H1 (cell line): Measurements from ENCODE around the gene TRHDE. TPM values are rescaled to one million over a fixed set of nuclear protein-coding genes. Genes with fewer than 3 reads are reported as not detected.

Source experiments
- CTCF ChIA-PET: fragments of 300-600 bp; sonication (Branson Sonifier 250); formaldehyde crosslinking; loops from one replicate; lab custom pipeline; 2021; ENCODE audit not compliant: partially characterized antibody; lab: Charles Lee
- POLR2A ChIA-PET: fragments of 300-600 bp; sonication (Branson Sonifier 250); formaldehyde crosslinking; loops from one replicate; lab custom pipeline; 2021; ENCODE audit warnings: inconsistent platforms; ENCODE audit not compliant: partially characterized antibody; lab: Charles Lee
- DNase-seq, 2 experiments: peaks; one replicate each; pipeline versions ENCODE4 v3.0.0 to v3.0.0-alpha.2; 2010 to 2022; ENCODE audit warnings: low spot score in 2 of 2, low read depth in 1 of 2, mixed read lengths in 1 of 2
- FAIRE-seq: peaks from 2 replicates; lab custom pipeline; 2011; peaks lifted over from hg19 to GRCh38; lab: Jason Lieb, UNC
- H2AFZ ChIP-seq: 2 replicates; pipeline ENCODE4 v1.8.1; 2012; ENCODE audit warnings: low read length, inconsistent platforms
- H2AK5ac ChIP-seq: 2 replicates; pipeline ENCODE4 v1.6.1; 2013; ENCODE audit warnings: low read depth, low read length
- H2BK120ac ChIP-seq: replicated peaks from 2 replicates; pipeline ENCODE3; 2013; ENCODE audit warnings: low read depth, low read length, inconsistent platforms
- H2BK12ac ChIP-seq: 2 replicates; pipeline ENCODE4 v1.6.1; 2013; ENCODE audit warnings: low read depth, low read length
- H2BK15ac ChIP-seq: 2 replicates; pipeline ENCODE4 v1.6.1; 2013; ENCODE audit warnings: low read length
- H2BK20ac ChIP-seq: 2 replicates; pipeline ENCODE4 v1.6.1; 2013; ENCODE audit warnings: low read length
- H2BK5ac ChIP-seq: 2 replicates; pipeline ENCODE4 v1.6.1; 2013; ENCODE audit warnings: low read depth, low read length
- H3K14ac ChIP-seq: 2 replicates; pipeline ENCODE4 v1.6.1; 2013; ENCODE audit warnings: inconsistent platforms; ENCODE audit not compliant: insufficient read length
- H3K18ac ChIP-seq: 2 replicates; pipeline ENCODE4 v1.6.1; 2013; ENCODE audit warnings: low read length; ENCODE audit errors: extremely low read depth
- H3K23ac ChIP-seq: 2 replicates; pipeline ENCODE4 v1.6.1; 2013; ENCODE audit warnings: inconsistent platforms; ENCODE audit not compliant: insufficient read length
- H3K23me2 ChIP-seq: 2 replicates; pipeline ENCODE4 v1.6.1; 2013; ENCODE audit warnings: low read depth, low read length
- H3K27ac ChIP-seq: 2 replicates; pipeline ENCODE4 v1.6.1; 2011; ENCODE audit warnings: low read depth, low read length, inconsistent platforms
- H3K27me3 ChIP-seq, 4 experiments: replicated peaks in 1 of 4; 1 replicate in 1 of 4; 2 replicates in 3 of 4; pipeline versions ENCODE4 v1.6.1 to v1.8.1; 2011 to 2013; ENCODE audit warnings: low read length in 3 of 4, mild to moderate bottlenecking in 3 of 4, inconsistent platforms in 2 of 4, mixed read lengths in 2 of 4, moderate library complexity in 1 of 4; ENCODE audit not compliant: control insufficient read depth in 3 of 4, insufficient read depth in 3 of 4; ENCODE audit errors: extremely low read depth in 1 of 4
- H3K36me3 ChIP-seq, 4 experiments: 2 replicates each; pipeline versions ENCODE4 v1.6.1 to v1.8.1; 2011 to 2013; ENCODE audit warnings: mild to moderate bottlenecking in 4 of 4, low read length in 3 of 4, moderate library complexity in 2 of 4, control low read depth in 1 of 4, inconsistent platforms in 1 of 4; ENCODE audit not compliant: insufficient read depth in 4 of 4, control insufficient read depth in 2 of 4
- H3K4ac ChIP-seq: replicated peaks from 2 replicates; pipeline ENCODE3; 2013; ENCODE audit warnings: low read length, low read depth, mixed read lengths, inconsistent platforms; ENCODE audit not compliant: insufficient read length
- H3K4me1 ChIP-seq, 4 experiments: replicated peaks in 1 of 4; 1 replicate in 1 of 4; 2 replicates in 3 of 4; pipeline versions ENCODE4 v1.6.1 to v1.8.1; 2011 to 2013; ENCODE audit warnings: low read length in 3 of 4, inconsistent platforms in 2 of 4, mixed read lengths in 1 of 4; ENCODE audit not compliant: insufficient read depth in 4 of 4, control insufficient read depth in 3 of 4
- H3K4me2 ChIP-seq, 2 experiments: 2 replicates each; pipeline versions ENCODE4 v1.6.1 to v1.8.1; 2011 to 2013; ENCODE audit warnings: low read depth in 2 of 2, low read length in 2 of 2, control low read depth in 1 of 2, inconsistent platforms in 1 of 2, mild to moderate bottlenecking in 1 of 2; ENCODE audit not compliant: insufficient read depth in 1 of 2
- H3K4me3 ChIP-seq, 4 experiments: fragments of 200-600, 300-600 bp in 1 of 4; sonication (generic), shearing (Covaris generic), sonication (Bioruptor Twin) in 1 of 4; 2 replicates each; pipeline versions ENCODE4 v1.5.1 to v1.8.1; 2011 to 2016; ENCODE audit warnings: low read length in 4 of 4, low read depth in 3 of 4, control low read depth in 2 of 4, inconsistent platforms in 2 of 4, mild to moderate bottlenecking in 2 of 4, mixed read lengths in 1 of 4, moderate library complexity in 1 of 4; ENCODE audit not compliant: insufficient read depth in 2 of 4; ENCODE audit errors: extremely low read depth in 1 of 4
- H3K56ac ChIP-seq: replicated peaks from 2 replicates; pipeline ENCODE3; 2013; ENCODE audit warnings: low read depth, mild to moderate bottlenecking, mixed read lengths, low read length, inconsistent platforms; ENCODE audit not compliant: insufficient read length
- H3K79me1 ChIP-seq: 2 replicates; pipeline ENCODE4 v1.6.1; 2013; ENCODE audit warnings: low read depth, low read length, control low read depth
- H3K79me2 ChIP-seq, 2 experiments: 2 replicates each; pipeline versions ENCODE4 v1.6.1 to v1.8.1; 2012 to 2013; ENCODE audit warnings: low read length in 2 of 2, mild to moderate bottlenecking in 2 of 2, inconsistent platforms in 1 of 2; ENCODE audit not compliant: insufficient read depth in 2 of 2, control insufficient read depth in 1 of 2
- H3K9ac ChIP-seq, 4 experiments: replicated peaks in 1 of 4; 1 replicate in 1 of 4; 2 replicates in 3 of 4; pipeline versions ENCODE4 v1.6.1 to v1.8.1; 2011 to 2013; ENCODE audit warnings: low read depth in 3 of 4, low read length in 3 of 4, control low read depth in 2 of 4, mild to moderate bottlenecking in 2 of 4, moderate library complexity in 2 of 4, inconsistent platforms in 1 of 4; ENCODE audit errors: extremely low read depth in 1 of 4
- H3K9me3 ChIP-seq, 2 experiments: 2 replicates each; pipeline versions ENCODE4 v1.6.1 to v1.8.1; 2012 to 2013; ENCODE audit warnings: mild to moderate bottlenecking in 2 of 2, moderate library complexity in 2 of 2, control low read depth in 1 of 2, inconsistent platforms in 1 of 2, low read depth in 1 of 2, low read length in 1 of 2, mixed read lengths in 1 of 2; ENCODE audit not compliant: insufficient read depth in 2 of 2
- H4K20me1 ChIP-seq, 2 experiments: replicated peaks in 1 of 2; 2 replicates each; pipeline versions ENCODE3 to v1.8.1; 2011 to 2013; ENCODE audit warnings: inconsistent platforms in 2 of 2, low read length in 2 of 2, mild to moderate bottlenecking in 1 of 2; ENCODE audit not compliant: insufficient read depth in 2 of 2, control insufficient read depth in 1 of 2
- H4K5ac ChIP-seq: 2 replicates; pipeline ENCODE4 v1.6.1; 2013; ENCODE audit warnings: low read length, low read depth, mixed read lengths, inconsistent platforms; ENCODE audit not compliant: insufficient read length
- H4K8ac ChIP-seq: 2 replicates; pipeline ENCODE4 v1.8.0; 2013; ENCODE audit warnings: mild to moderate bottlenecking, moderate library complexity, low read length, inconsistent platforms; ENCODE audit not compliant: insufficient read depth; ENCODE audit errors: extremely low read depth
- H4K91ac ChIP-seq: replicated peaks from 2 replicates; pipeline ENCODE3; 2013; ENCODE audit warnings: low read length, mixed read lengths, inconsistent platforms; ENCODE audit not compliant: insufficient read length
- BRCA1 ChIP-seq: IDR thresholded peaks from 2 replicates; pipeline ENCODE4 v1.6.1; 2012; ENCODE audit warnings: low read depth, low read length, improper control_type of control experiment
- E2F6 ChIP-seq: IDR thresholded peaks from 2 replicates; pipeline ENCODE4 v1.6.1; 2012; ENCODE audit warnings: inconsistent platforms
- KDM1A ChIP-seq: fragments of 200-600, 300-600 bp; sonication (generic); IDR thresholded peaks from 2 replicates; pipeline ENCODE4 v1.7.1; 2016; ENCODE audit warnings: mild to moderate bottlenecking, low read length, borderline replicate concordance
- KDM5A ChIP-seq: fragments of 200-600 bp; IDR thresholded peaks from 2 replicates; pipeline ENCODE4 v1.7.1; 2012; ENCODE audit warnings: mild to moderate bottlenecking, low read length, inconsistent platforms, mixed read lengths
- NANOG ChIP-seq: IDR thresholded peaks from 2 replicates; pipeline ENCODE4 v1.6.1; 2011; ENCODE audit warnings: low read length, low read depth, mild to moderate bottlenecking, inconsistent platforms; ENCODE audit not compliant: insufficient read depth, poor library complexity, severe bottlenecking
- NRF1 ChIP-seq: IDR thresholded peaks from 2 replicates; pipeline ENCODE4 v1.6.1; 2011; ENCODE audit warnings: mild to moderate bottlenecking, low read depth, low read length, improper control_type of control experiment
- RXRA ChIP-seq: IDR thresholded peaks from 2 replicates; pipeline ENCODE4 v1.6.1; 2011; ENCODE audit warnings: low read depth, mild to moderate bottlenecking, low read length, moderate library complexity; ENCODE audit not compliant: insufficient read depth
- SIRT6 ChIP-seq: IDR thresholded peaks from one replicate; pipeline ENCODE4 v1.7.1; 2012; ENCODE audit warnings: low read length, inconsistent platforms
- ZNF274 ChIP-seq: IDR thresholded peaks from 2 replicates; pipeline ENCODE4 v1.7.0; 2012; ENCODE audit warnings: low read length, borderline replicate concordance; ENCODE audit errors: extremely low read depth
- polyA plus RNA-seq, 7 experiments: library from polyadenylated mRNA; depleted of rRNA in 3 of 7; stranded (reverse) in 5 of 7; unstranded in 2 of 7; fragments of >200 nt in 5 of 7; fragments of 200-250 nt in 2 of 7; gene quantifications; 1 replicate in 5 of 7; 2 replicates in 1 of 7; 4 replicates in 1 of 7; pipeline versions ENCODE4 v1.2.1 to v1.2.3, GENCODE V29; 2011 to 2013; ENCODE audit warnings: missing spikeins in 2 of 7, mixed read lengths in 2 of 7
- total RNA-seq: library from RNA; stranded (reverse); fragmentation: NEBNext Ultra II Directional; extraction: Animal tissue kit (Norgen Biotek cat#: 25700); gene quantifications from 2 replicates; pipeline ENCODE4 v1.2.1, GENCODE V29; 2021

TRHDE gene
- total and polyA plus RNA-seq, 2 of the 8 experiments (the other 6 are each of a cell fraction or from before 2014, with no cell fraction given): 1.3 to 5.0 TPM

- H3K4ac ChIP-seq: no peak overlapping the region
- no peak overlapping the region for H2BK5ac ChIP-seq
- H3K56ac ChIP-seq: no peak overlapping the region
- H2BK120ac ChIP-seq: no peak overlapping the region
- no peak overlapping the region for H2AFZ ChIP-seq
- H2BK12ac ChIP-seq: no peak overlapping the region
- no peaks in the 10 kb centered on the region for H3K36me3 ChIP-seq
- TF ChIP-seq E2F6: no peak
- no peak for TF ChIP-seq NRF1
- TF ChIP-seq ZNF274: no peak
- no peak for TF ChIP-seq KDM5A
- TF ChIP-seq BRCA1: no peak
- no peak for TF ChIP-seq RXRA
- TF ChIP-seq SIRT6: no peak
- TF ChIP-seq KDM1A: no peak
- TF ChIP-seq NANOG: no peak
- H3K4me3 ChIP-seq: no peak overlapping the region
- no peak overlapping the region for H3K9ac ChIP-seq
- H2AK5ac ChIP-seq: no peak overlapping the region
- H3K79me1 ChIP-seq: no peaks in the 10 kb centered on the region
- no peaks in the 10 kb centered on the region for H3K9me3 ChIP-seq
- no peak overlapping the region for H2BK15ac ChIP-seq
- H3K14ac ChIP-seq: no peak overlapping the region
- H4K20me1 ChIP-seq: no peaks in the 10 kb centered on the region
- H3K23ac ChIP-seq: no peak overlapping the region
- CTCF ChIA-PET: interaction anchor here (1.6 kb wide), 1 partner anchor 14 kb away, joined by 4 read pairs; no protein-coding TSS in a partner anchor
- H3K79me2 ChIP-seq: no peaks in the 10 kb centered on the region
- FAIRE-seq (no peak), DNase-seq (no peak)
- no peaks in the 10 kb centered on the region for H3K4me1 ChIP-seq
- H4K5ac ChIP-seq: no peak overlapping the region
- no peaks in the 10 kb centered on the region for H3K27me3 ChIP-seq
- no peak overlapping the region for H3K4me2 ChIP-seq
- POLR2A ChIA-PET: interaction anchor here (1.0 kb wide), 1 partner anchor 13 kb away, joined by 3 read pairs; no protein-coding TSS in a partner anchor
- H3K23me2 ChIP-seq: no peaks in the 10 kb centered on the region
- H3K27ac ChIP-seq: no peak overlapping the region
- H4K91ac ChIP-seq: no peak overlapping the region
- H4K8ac ChIP-seq: no peak overlapping the region
- no peak overlapping the region for H2BK20ac ChIP-seq
- H3K18ac ChIP-seq: no peak overlapping the region
Observed at GRCh38 chr12:72658615-72659014, 386.4 kb downstream of the TRHDE start.
